HS-27A (cell line): ENCODE results near the gene P4HA1.

Source experiments
- DNase-seq: peaks from one replicate; pipeline ENCODE4 v3.0.0-alpha.2; 2012; ENCODE audit warnings: low read depth, missing footprints

P4HA1 gene

GRCh38 chr10:73093922-73094850 lies 2.5 kb downstream of the P4HA1 start:
- no peak for DNase-seq

- DNase-seq: no peak
These were observed 3.8 kb downstream of the P4HA1 start for GRCh38 chr10:73092830-73093229.

- no peak for DNase-seq
These were observed 8.4 kb downstream of the P4HA1 start for GRCh38 chr10:73088304-73088703.

DNA sequence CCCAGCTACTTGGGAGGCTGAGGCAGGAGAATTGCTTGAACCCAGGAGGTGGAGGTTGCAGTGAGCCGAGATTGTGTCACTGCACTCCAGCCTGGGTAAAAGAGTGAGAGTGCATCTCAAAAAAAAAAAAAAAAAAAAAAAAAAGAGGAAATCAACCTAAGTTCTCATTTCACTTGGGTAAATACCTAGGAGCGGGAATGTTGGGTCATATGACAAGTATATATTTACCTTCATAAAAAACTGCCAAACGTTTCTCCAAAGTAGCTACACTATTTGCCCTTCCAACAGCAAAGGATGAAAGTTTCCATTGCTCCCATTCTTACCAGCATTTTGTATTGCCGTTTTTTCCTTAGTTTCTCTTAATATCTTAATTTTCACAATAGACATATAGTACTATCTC lies 9.8 kb downstream of the P4HA1 start:
- DNase-seq: no peak

GRCh38 chr10:73084209-73084608 lies 12.5 kb downstream of the P4HA1 start:
- no peak for DNase-seq

- no peak for DNase-seq
These were observed 13.4 kb downstream of the P4HA1 start for GRCh38 chr10:73083221-73083620.

DNA sequence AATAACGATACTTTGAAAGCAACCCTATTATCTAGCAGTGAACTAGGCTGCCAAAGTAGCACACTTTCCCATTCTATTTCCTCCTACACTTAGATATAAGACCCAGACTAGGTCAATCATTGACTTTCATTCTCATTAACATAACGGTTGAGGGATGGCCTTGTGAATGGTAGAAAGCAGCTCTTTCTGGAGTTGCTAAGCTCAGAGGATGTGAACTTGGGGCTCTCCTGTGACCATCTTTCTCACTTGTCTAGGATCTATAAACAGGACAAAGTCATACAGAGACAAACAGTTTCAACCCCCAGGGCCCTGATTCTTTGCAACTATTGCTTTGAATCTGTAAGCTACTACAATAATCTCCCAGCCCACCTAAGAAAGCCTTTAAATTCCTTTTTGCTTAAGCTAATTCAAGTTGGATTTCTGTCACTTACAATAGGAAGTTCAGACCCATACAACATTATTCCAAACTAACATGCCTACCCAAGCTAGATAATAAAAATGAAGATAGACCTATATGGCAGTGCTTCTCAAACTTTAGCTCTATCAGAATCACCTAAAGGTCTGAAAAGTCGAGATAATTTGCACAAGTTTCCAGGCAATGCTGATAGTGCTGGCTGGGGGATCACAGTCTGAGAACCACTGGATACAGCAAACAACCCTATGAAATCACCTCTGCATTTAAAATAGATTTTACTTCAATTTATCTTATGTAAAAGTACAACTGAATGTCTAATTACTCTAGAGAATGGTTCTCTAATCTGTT lies 16.7 kb downstream of the P4HA1 start:
- no peak for DNase-seq

DNA sequence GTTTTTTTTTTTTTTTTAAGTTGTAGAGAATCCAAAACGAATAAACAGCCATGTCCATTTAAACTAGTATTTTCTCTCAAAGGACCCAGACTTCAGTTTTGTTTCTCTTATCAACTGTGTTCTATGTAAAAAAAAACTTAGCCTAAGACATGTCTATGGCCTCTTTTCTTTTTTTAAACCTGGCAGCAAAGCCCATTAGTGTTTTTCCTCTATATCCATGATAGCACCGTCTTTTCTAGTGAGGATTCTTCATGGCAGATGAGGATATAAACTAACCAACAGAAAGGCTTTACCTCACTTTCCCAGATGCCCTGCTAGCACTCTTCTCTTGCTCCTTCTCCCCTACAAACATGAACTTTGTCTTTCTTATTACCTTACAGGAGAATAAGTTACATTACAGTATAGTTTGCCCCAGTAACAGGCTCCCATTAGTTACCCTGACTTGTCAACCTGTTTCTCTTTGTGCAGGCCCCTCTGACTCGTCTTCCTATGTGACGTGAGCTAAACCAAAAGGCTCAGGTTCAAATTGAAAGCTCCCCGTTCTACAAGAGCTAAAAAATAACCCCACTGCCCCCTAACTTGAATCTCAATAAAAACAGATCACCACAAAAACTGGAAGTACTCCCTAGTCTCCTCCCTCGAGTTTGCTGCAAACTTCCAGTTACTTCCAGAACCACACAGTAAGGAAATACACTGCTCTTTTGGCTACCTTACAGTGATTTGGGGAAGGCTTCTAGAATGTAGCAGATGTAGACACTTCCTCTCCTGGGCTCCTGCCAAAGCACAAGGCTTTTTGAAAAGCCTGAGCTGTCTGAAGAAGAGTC lies 20.1 kb downstream of the P4HA1 start:
- no peak for DNase-seq

DNA sequence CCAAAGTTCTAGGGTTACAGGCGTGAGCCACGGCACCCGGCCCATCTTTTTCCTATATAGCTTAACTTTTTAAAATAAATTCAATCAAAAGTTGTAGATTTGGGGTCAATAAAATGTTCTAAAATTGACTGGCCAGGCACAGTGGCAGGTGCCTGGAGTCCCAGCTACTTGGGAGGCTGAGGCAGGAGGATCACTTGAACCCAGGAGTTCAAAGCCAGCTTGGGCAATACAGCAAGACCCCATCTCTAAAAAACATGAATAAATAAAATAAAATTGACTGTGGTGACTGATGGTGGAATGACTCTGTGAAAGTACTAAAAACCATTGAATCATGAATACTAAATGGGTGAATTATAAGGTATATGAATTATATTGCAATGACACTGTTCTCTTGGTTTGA lies 20.8 kb downstream of the P4HA1 start:
- no peak for DNase-seq

GRCh38 chr10:73073627-73074026 lies 23.0 kb downstream of the P4HA1 start:
- DNase-seq: no peak

DNA sequence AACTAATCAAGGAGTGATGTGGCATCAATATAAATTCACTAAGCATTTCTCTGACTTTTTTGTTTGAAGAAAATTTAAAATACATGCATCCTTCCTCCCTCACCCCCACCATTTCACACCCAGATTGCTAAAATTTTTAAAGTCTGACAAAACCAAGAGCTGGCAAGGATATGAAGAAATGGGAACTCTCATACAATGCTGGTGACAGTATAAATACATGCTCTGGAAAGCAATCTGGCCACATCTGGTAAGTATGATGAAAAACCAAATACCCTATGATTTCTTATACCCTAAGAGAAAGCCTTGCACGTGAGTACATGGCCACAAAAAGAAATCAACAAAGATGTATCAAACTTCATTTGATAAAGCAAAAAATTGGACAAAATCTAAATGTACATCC lies 31.2 kb downstream of the P4HA1 start:
- no peak for DNase-seq

DNA sequence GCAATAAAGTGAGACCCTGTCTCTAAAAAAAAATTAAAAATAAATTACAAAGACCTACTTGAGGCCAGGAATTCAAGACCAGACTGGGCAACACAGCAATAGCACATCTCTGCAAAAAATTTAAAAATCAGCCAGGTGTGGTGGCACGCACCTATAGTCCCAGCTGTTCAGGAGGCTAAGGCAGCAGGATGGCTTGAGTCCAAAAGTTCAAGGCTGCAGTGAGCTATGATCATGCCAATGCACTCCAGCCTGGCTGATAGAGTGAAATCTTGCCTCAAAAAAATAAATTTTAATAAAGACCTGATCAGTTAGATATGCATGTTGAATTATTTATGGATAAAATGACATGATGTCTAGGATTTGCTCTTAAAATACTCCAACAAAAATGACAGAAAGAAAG lies 34.9 kb downstream of the P4HA1 start:
- no peak for DNase-seq

- DNase-seq: no peak
These were observed 35.7 kb downstream of the P4HA1 start for GRCh38 chr10:73060738-73061635.

DNA sequence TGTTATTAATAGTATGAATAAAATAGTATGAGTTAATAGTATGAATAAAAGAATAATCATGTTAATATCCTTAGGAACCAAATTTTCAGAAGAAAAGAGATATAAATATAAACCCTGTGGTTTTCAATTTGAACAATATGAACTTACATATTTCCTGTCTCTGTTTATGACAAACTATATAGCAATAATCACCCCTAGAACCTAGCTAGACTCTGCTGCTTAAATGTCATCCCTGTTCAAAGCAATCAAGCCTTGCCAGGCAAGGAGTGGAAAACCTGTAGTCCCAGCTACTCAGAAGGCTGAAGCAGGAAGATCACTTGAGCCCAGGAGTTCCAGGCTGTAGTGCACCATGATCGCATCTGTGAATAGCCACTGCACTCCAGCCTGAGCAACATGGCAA lies 36.5 kb downstream of the P4HA1 start:
- DNase-seq: no peak

DNA sequence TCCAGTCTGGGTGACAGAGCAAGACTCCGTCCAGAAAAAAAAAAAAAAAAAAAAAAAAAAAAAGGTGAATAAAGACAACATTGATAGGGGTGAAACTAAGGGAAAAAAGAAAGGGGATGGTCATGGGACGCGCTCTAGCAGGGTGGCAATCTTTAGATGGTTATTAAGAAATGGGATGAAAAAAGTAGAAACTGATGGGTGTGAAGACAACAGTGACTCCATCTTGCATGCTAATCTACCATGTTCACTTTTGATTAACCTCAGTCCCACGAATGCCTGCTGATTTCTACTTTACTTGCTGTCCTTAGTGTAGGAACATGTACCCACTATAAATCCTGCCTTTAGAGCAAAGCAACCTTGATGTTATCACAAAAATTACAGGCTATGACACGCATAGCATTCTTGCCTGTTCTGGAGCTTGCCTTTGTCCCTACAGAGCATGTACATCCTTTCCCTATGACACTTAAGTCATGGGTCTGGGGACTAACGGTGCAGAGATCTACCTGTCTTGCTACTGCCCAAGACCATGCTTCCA lies 38.5 kb downstream of the P4HA1 start:
- DNase-seq: no peak

- DNase-seq: no peak
These were observed 42.4 kb downstream of the P4HA1 start for GRCh38 chr10:73054286-73054685.

- DNase-seq: no peak
These were observed 43.4 kb downstream of the P4HA1 start for GRCh38 chr10:73053275-73053674.

GRCh38 chr10:73044378-73045285 lies 52.0 kb downstream of the P4HA1 start:
- peak; percentile 19 for DNase-seq

GRCh38 chr10:73043766-73044377 lies 52.8 kb downstream of the P4HA1 start:
- no peak for DNase-seq

- DNase-seq: no peak
These were observed 53.3 kb downstream of the P4HA1 start for GRCh38 chr10:73043319-73043718.
